Left lung (tissue), 10 donors: ENCODE measurements around the gene PTF1A. TPM values are rescaled to one million over a fixed set of nuclear protein-coding genes. Genes with fewer than 3 reads are reported as not detected.

ENCODE experiments used
- ATAC-seq: fragments of 200-7000 bp; cut with Tn5 transposase; one replicate; pipeline ENCODE4 v1.9.1; 2020; ENCODE audit warnings: moderate library complexity
- DNase-seq, 4 donors: peaks; one replicate each; pipeline ENCODE4 v3.0.0-alpha.2; 2013 to 2020
- H3K27ac ChIP-seq, 2 donors: fragments of 200-600 bp; sonication (generic) in 1 of 2; one replicate each; pipeline versions ENCODE4 v1.5.0 to v1.8.0; 2020 to 2021
- H3K27me3 ChIP-seq, 2 donors: fragments of 200-600 bp; sonication (generic) in 1 of 2; one replicate each; pipeline versions ENCODE4 v1.5.0 to v1.8.0; 2020 to 2021
- H3K36me3 ChIP-seq, 2 donors: fragments of 200-600 bp; sonication (generic) in 1 of 2; one replicate each; pipeline versions ENCODE4 v1.5.0 to v1.8.0; 2020 to 2021
- H3K4me1 ChIP-seq, 2 donors: fragments of 200-600 bp; one replicate each; pipeline ENCODE4 v1.8.0; 2021
- H3K4me3 ChIP-seq, 2 donors: fragments of 200-600 bp; sonication (generic) in 1 of 2; one replicate each; pipeline versions ENCODE4 v1.5.0 to v1.8.0; 2020 to 2021; ENCODE audit warnings: mild to moderate bottlenecking in 1 of 2
- H3K9me3 ChIP-seq, 2 donors: fragments of 200-600 bp; sonication (generic) in 1 of 2; one replicate each; pipeline versions ENCODE4 v1.5.0 to v1.8.0; 2020 to 2021
- CTCF ChIP-seq, 2 donors: fragments of 200-600 bp; sonication (generic) in 1 of 2; IDR thresholded peaks; one replicate each; pipeline versions ENCODE4 v1.5.0 to v1.8.0; 2021; ENCODE audit warnings: antibody characterized with exemption in 2 of 2
- intact Hi-C, 2 donors: fragments of 100-400 bp; cut with DNase I; formaldehyde crosslinking; loops; one replicate each; pipeline versions ENCODE4 v1.11.2 to v1.14.2; 2022
- polyA plus RNA-seq, 6 donors: library from polyadenylated mRNA; unstranded; fragments of 120-200 nt; gene quantifications; one replicate each; pipeline ENCODE4 v1.2.1, GENCODE V29; 2013; ENCODE audit not compliant: insufficient read length in 6 of 6
- total RNA-seq, 2 donors: library from RNA; stranded (reverse); fragmentation: NEBNext Ultra II Directional; extraction: Animal tissue kit (Norgen Biotek cat#: 25700); gene quantifications; one replicate each; pipeline ENCODE4 v1.2.1, GENCODE V29; 2021
- donor health status: DM: no; HTN: yes; CAD: no.
- donor health status: DM: no; HTN: no; CAD: no.

The PTF1A gene
- total and polyA plus RNA-seq, 8 donors: 0.30 TPM; not detected in 7

DNA sequence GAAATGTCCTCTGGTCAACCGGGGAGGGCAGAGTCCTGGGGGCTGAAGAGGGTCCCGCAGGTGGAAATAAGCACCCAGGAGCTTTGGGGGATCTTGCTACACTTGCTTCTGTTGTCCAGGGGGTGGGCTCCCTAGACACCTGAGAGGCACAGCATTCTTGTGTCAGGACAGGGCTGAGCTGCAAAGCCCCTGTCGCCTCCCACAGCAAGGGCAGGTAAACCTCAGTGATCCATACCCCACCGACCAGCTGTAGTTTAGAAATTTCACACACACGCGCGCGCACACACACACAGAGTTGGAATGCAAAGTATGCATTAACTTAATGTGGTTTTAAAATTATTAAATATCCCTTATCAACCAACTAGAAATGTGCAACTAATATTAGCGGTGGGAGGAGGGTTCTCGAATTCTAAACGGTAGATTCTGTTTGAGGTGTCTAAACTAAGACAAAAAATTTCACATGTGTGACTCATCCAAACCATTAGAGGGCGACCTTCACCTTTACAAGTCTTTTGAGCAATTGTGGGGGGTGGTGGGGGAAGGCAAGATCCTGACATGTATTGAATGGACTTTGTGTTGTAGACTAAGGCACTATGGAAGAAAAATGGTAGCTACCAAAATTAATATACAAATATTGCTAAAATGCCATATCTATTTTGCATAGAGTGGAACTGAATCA is 34.3 kb upstream of the PTF1A start:
- no peaks in the 10 kb centered on the region for H3K36me3 ChIP-seq
- H3K9me3 ChIP-seq: no peaks in the 10 kb centered on the region
- H3K27ac ChIP-seq: no peak overlapping the region
- ATAC-seq (peak; percentile 87), DNase-seq (peak in 1 of 4 donors; percentile 22)
- H3K4me1 ChIP-seq: peaks cover 0 to 5% of the 10 kb centered on the region in 2 donors
- no peak for TF ChIP-seq CTCF (IDR thresholded peaks at IDR 0.05)
- H3K27me3 ChIP-seq: peaks cover 0 to 35% of the 10 kb centered on the region in 2 donors
- intact Hi-C loops: no loop called here
- H3K4me3 ChIP-seq: no peak overlapping the region

DNA sequence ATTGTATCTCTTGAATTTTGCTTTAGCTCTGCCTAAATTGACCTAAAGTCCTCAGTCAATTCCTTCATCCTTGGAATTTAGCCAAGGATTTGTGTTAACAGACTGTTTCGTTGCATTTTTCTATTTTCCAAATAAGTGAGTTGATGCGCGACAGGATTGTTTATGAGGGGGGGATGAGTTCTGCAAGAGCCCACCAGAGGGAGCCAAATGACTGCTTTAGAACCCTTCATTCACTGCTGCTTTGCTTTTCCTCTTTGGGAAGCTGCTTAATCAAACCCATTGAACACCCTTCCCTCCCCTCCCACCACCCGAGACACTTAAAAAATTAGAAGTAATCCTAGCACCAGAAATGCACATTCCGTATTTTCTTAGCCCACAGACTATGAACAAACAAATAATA is 33.7 kb upstream of the PTF1A start:
- H3K9me3 ChIP-seq: no peaks in the 10 kb centered on the region
- peak; percentile 97 for ATAC-seq
- H3K4me1 ChIP-seq: peaks cover 0 to 5% of the 10 kb centered on the region in 2 donors
- H3K36me3 ChIP-seq: no peaks in the 10 kb centered on the region
- H3K27me3 ChIP-seq: peaks cover 0 to 35% of the 10 kb centered on the region in 2 donors
- peak in 2 of 4 donors; percentile 52 to 66 for DNase-seq
- peak; percentile 61 to 73 for TF ChIP-seq CTCF (IDR thresholded peaks at IDR 0.05)
- H3K27ac ChIP-seq: no peak overlapping the region
- no peak overlapping the region for H3K4me3 ChIP-seq
- intact Hi-C loops: no loop called here

- peaks cover 49 to 85% of the 10 kb centered on the region in 2 donors for H3K27me3 ChIP-seq
- no peaks in the 10 kb centered on the region for H3K4me1 ChIP-seq
- ATAC-seq: peak; percentile 69
- peak in 2 of 4 donors; percentile 36 to 61 for DNase-seq
- H3K36me3 ChIP-seq: no peaks in the 10 kb centered on the region
- intact Hi-C loops: no loop called here
- H3K27ac ChIP-seq: no peak overlapping the region
- H3K9me3 ChIP-seq: no peaks in the 10 kb centered on the region
- TF ChIP-seq CTCF (IDR thresholded peaks at IDR 0.05): no peak
- H3K4me3 ChIP-seq: no peak overlapping the region
Measured at GRCh38 chr10:23171232-23171876, 20.8 kb upstream of the PTF1A start.

DNA sequence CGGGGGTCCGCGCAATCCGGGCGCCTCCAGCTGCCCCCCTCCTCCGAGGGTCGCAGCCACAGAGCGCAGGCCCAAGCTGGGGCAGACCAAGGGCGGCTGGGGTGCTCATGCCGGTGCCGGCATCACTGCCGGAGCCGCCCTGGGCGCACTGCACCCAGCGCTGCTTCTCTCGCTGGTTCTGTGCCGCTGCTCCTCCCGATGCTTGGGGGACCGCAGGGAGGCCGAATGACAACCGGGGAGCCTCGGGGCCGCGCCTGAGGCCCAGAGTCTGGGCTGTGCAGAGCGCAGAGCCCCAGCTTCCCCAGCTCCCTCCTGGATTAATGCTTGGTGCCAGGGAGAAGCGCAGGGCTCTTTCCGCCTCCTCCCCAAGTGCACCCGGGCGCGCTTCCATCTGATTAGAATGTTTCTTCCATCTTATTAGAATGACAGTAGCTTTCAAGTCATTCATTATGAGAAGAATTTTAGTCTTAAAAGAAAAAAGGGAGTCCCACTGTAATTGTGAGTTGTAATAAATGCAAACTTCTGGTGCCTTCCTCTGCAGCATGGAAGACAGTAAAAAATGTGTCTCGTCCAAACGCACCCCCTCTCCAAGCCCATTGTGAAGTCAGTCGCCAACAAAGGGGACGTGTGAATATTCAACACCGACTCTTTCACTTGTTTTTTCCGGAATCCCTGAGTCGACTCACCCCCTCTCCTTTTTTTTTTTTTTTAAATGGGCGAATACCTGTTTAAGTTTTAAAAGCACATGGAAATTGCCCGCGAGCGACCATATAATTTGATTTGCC is 19.5 kb upstream of the PTF1A start:
- intact Hi-C loops: no loop called here
- no peak for DNase-seq
- peaks cover 49 to 97% of the 10 kb centered on the region in 2 donors for H3K27me3 ChIP-seq
- no peaks in the 10 kb centered on the region for H3K4me1 ChIP-seq
- H3K27ac ChIP-seq: no peak overlapping the region
- H3K36me3 ChIP-seq: no peaks in the 10 kb centered on the region
- TF ChIP-seq CTCF (IDR thresholded peaks at IDR 0.05): no peak
- no peak overlapping the region for H3K4me3 ChIP-seq
- no peaks in the 10 kb centered on the region for H3K9me3 ChIP-seq
- ATAC-seq: no peak
